ENCODE results near the gene MSI2. TPM values are rescaled to one million over a fixed set of nuclear protein-coding genes. Genes with fewer than 3 reads are reported as not detected.

MSI2 gene
- total RNA-seq, 2 experiments from 2014 or later = 113 to 114 TPM

DNA sequence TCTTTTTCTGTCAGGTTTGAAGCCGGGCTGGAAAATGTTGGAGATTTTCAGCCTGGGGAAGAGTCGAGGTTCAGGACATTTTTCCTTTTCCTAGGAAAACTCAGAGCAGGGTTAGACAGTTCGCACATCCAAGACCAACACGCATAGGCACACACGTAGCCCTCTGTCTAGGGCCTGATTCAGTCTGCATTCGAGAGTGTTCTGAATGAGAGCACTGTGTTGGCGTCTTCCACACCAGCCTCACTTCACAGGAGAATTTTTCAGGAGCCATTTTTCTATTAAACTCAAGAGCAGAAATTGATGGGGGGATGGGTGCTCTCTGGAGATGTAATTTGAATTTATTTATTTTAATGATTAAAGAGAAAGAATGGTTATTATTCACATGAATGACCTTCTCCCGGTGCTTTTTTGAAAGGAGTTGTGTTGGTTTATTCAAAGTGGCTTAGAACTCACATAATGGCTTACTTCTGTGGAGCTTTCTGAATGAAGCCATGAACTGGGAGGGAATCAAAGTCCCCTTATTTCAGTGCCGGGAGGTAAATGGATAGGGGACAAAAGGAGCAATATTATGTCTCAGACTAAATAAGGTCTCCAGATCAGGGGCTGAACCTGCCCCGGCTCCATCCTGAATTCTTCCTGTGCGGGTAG is 294.5 kb downstream of the MSI2 start:
- Mint-ChIP-seq H3K36me3 (peaks cover 2% of the 10 kb centered on the region), H3K4me1 (peaks cover 11% of the 10 kb centered on the region), H3K9me3 (no peaks in the 10 kb centered on the region), H3K4me3 (no peak overlapping the region), H3K27ac (no peak overlapping the region), H3K27me3 (no peaks in the 10 kb centered on the region)
- POLR2A ChIA-PET = no interaction called here
- ATAC-seq (ENCODE audit: low read depth) (no peak), DNase-seq (no peak)

DNA sequence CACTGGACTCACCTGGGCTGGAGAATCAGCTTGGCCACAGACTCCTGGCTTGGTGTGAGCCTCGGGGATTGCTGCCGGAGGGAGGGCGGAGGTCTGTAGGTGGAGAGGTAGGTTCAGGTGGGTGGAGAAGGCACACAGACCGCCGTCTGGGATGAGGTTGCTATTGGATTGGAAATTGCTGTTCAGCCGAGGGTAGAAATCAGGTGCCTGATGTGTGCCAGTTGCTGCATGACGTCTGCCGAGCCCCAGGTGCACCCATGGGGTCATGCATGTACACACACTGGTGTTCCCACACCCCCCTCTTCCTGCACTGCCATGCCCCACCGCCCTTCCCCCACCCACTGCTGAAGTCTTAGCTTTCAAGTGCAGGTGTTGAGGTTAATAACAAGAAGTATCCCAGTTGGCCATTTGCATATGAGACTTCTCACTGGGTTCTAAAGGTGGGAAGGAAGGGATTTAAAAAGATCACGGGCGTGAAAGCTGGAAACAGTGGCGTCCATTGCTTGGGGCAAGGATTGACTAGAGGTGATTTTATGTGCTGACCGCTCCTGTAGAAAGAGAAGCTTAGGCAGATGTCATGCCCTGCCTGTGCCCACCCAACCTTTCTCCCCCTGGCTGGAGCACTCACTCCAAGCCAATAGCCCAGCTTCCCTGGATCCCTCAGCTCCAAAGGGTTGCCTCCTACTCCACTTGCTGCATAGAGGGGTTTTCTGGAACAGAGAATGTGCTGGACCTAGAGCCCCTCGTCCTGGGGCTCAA is 295.2 kb downstream of the MSI2 start:
- Mint-ChIP-seq H3K4me3 (no peak overlapping the region), H3K27ac (no peak overlapping the region), H3K9me3 (no peaks in the 10 kb centered on the region), H3K36me3 (peaks cover 2% of the 10 kb centered on the region), H3K4me1 (peaks cover 11% of the 10 kb centered on the region), H3K27me3 (no peaks in the 10 kb centered on the region)
- POLR2A ChIA-PET = no interaction called here
- no peak for ATAC-seq (ENCODE audit: low read depth)
- DNase-seq = no peak

DNA sequence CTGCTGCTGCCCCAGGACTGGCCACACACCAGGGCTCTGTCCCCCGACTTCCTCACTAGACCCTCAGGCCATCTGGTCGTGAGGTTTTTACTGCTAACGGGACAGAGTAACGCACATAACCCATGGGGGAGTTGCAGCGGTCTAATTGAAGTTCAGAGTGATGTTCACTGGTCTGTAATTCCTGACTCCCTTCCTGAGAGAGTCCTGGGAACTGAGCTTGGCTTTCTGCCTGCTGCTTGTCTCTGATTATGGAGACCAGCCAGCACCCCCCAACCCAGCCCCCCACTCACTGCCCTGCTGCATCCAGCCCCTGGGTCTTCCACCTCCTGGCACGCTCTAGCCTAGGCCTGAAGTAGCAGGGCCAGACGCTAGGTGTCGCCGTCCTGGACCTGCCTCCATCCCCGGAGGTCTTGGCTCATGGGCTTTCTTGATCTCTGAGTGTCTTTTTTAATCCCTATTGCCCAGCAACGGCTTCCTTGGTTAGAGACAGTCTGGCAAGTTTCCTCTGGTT is 295.8 kb downstream of the MSI2 start:
- Mint-ChIP-seq H3K9me3 (no peaks in the 10 kb centered on the region), H3K4me1 (peaks cover 11% of the 10 kb centered on the region), H3K4me3 (no peak overlapping the region), H3K36me3 (peaks cover 2% of the 10 kb centered on the region), H3K27ac (no peak overlapping the region), H3K27me3 (no peaks in the 10 kb centered on the region)
- POLR2A ChIA-PET = no interaction called here
- peak; percentile 49 for DNase-seq
- peak; percentile 75 for ATAC-seq (ENCODE audit: low read depth)

DNA sequence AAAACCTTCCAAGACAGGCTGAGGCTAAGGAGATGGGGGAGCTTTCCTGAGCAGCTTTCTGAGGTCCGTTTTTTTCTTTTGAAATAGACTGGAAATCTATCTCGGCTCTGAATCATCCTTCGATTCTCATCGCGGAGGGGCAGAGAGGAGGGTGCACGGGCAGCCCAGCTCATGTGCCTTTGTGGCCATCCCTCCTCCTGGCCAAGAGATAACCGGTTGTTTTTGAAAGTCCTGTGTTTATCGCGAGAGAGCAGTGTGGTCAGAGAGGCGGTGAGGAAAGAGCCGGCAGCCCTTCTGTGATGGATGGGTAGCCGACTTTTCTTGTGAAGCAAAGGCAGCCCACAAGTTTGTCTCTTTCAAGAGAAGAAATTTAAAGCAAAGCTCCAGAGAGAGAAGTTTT is 297.2 kb downstream of the MSI2 start:
- H3K36me3 Mint-ChIP-seq = peaks cover 2% of the 10 kb centered on the region
- DNase-seq (no peak), ATAC-seq (ENCODE audit: low read depth) (no peak)
- no peak overlapping the region for H3K27ac Mint-ChIP-seq
- no peak overlapping the region for H3K4me3 Mint-ChIP-seq
- H3K4me1 Mint-ChIP-seq = peaks cover 9% of the 10 kb centered on the region
- no peaks in the 10 kb centered on the region for H3K27me3 Mint-ChIP-seq
- POLR2A ChIA-PET = interaction anchor here (0.6 kb wide), 1 partner anchor 296 kb away, joined by 3 read pairs; no protein-coding TSS in a partner anchor
- H3K9me3 Mint-ChIP-seq = no peaks in the 10 kb centered on the region

DNA sequence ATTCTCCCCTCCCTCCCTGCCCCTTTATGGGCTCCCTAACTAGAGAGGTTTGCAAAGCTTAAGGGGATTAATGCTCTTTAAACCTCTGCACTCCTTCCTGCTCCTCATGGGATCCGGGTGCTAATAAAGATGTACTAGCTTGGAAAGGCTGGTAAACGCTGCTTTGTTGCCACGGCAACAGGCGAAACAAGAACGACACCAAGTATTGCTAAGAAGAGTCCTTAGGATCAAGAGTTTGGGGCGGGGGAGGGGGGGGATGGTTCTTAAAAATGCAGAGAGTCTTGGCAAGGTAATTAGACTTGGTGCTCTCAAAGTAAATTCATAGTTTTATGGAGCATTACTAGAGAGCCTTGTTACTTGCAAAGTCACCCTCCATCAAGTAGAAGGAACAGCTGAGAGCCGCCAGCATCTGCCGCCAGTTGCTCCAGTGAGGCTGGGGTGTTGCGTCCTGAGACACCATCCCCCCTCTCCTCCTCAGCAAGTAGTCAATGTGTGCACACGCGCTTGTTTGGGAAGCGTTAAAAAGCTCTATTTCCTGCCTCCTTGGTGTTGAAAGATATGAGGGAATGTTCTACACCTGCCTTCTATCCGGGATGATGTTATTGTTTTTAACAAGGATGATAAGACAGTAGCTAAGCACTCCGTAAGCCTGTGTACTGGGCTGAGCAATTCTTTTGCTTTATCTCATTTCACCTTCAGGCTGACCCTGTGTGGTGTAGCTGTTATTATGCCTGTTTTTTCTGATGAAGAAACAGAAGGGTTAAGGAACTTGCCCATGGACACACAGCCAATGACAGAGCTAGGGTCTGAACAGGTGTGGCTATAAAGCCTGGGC is 297.9 kb downstream of the MSI2 start:
- H3K36me3 Mint-ChIP-seq = peaks cover 2% of the 10 kb centered on the region
- POLR2A ChIA-PET = interaction anchor here (0.6 kb wide), 2 partner anchors 8 to 297 kb away, joined by 3 read pairs; no protein-coding TSS in a partner anchor
- H3K9me3 Mint-ChIP-seq = no peaks in the 10 kb centered on the region
- peaks cover 9% of the 10 kb centered on the region for H3K4me1 Mint-ChIP-seq
- no peak overlapping the region for H3K4me3 Mint-ChIP-seq
- no peak overlapping the region for H3K27ac Mint-ChIP-seq
- ATAC-seq (ENCODE audit: low read depth) = no peak
- DNase-seq = no peak
- no peaks in the 10 kb centered on the region for H3K27me3 Mint-ChIP-seq

DNA sequence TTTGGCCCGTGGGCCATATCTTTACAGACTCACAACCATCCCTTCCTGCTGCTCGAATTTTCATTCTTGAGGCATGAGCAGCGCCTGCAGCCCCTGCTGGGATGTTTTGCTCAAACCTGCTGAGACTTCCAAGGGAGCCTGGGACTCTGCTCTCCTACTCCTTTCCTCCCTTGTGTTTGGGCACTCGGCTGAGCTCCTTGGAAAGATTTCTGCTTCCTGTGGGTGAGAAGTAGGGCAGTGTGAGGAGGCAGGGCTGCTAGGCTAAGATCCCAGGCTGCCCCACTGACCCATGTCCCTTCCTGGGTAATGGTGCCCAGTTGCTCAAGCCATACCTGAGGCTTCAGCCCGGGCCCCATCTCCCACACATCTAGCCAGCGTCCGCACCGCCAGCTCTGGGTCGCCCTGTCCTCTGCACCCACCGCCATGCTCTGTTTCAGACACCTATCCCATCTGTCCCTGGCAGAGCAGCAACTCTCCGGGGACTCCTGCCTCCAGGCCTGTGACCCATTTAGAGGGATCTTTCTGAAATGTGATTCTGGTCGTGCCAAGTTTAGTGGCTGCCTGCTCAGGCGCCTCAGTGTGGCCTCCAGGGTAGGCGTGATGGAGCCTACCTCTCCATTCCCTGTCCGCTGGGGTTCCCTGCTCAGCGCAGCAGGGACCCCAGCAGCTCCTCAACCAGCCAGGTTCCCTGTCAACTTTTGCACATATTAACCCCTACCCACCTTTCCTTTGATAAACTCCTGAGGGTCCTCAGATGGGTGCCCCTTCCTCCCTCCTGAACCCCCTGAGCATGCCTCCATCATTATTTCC is 298.7 kb downstream of the MSI2 start:
- DNase-seq (no peak), ATAC-seq (ENCODE audit: low read depth) (no peak)
- no peaks in the 10 kb centered on the region for H3K27me3 Mint-ChIP-seq
- H3K4me1 Mint-ChIP-seq = peaks cover 9% of the 10 kb centered on the region
- POLR2A ChIA-PET = no interaction called here
- H3K4me3 Mint-ChIP-seq = no peak overlapping the region
- H3K9me3 Mint-ChIP-seq = no peaks in the 10 kb centered on the region
- no peak overlapping the region for H3K27ac Mint-ChIP-seq
- peaks cover 3% of the 10 kb centered on the region for H3K36me3 Mint-ChIP-seq

DNA sequence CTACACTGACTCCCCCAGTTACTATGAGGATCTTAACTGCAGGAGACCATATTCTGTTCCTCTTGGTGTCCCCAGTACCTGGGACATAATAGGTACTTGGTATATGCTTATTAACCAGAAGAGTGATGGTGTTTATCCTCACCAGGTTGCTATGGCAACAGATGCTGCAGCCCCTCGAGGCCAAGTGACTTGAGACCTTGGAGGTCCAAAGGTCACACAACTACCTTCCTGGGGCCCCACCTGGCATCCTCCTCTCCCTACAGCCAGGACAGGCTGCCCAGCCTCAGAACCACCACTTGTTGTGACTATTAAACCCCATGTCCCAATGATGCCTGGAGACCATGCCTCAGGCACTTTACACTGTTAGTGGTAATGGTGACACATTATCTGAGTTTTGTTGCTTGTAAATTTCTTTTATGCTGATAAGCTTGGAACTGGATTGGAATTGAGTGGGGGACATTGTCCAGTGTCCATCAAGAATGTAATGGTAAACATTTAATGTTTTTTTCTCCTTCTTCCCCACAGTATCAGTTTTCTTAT is 299.4 kb downstream of the MSI2 start:
- DNase-seq = no peak
- Mint-ChIP-seq H3K36me3 (peaks cover 3% of the 10 kb centered on the region), H3K4me3 (no peak overlapping the region), H3K4me1 (peaks cover 11% of the 10 kb centered on the region), H3K9me3 (no peaks in the 10 kb centered on the region), H3K27me3 (no peaks in the 10 kb centered on the region), H3K27ac (no peak overlapping the region)
- POLR2A ChIA-PET = no interaction called here
- no peak for ATAC-seq (ENCODE audit: low read depth)

DNA sequence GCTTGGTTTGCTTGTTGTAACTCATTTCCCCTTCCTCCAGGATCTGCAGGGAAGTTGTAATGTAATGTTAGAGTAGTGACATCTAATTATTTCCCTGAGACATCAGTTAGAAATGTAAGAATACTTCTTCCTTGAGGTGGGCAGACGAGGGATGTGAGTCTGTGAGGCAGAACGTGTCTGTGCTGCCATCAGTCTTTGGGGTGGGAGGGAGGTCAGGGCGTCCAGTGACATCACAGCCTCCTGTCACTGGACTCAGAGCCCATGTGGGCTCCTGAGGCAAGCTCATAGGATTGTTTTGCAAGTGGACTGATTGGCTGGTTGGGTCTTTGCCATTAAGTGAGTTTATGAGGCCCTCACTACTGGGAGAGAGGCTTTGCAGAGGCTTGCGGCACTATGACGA is 300.0 kb downstream of the MSI2 start:
- Mint-ChIP-seq H3K4me3 (no peak overlapping the region), H3K27me3 (no peaks in the 10 kb centered on the region), H3K36me3 (peaks cover 3% of the 10 kb centered on the region), H3K4me1 (peaks cover 14% of the 10 kb centered on the region), H3K27ac (no peak overlapping the region), H3K9me3 (no peaks in the 10 kb centered on the region)
- ATAC-seq (ENCODE audit: low read depth) = no peak
- POLR2A ChIA-PET = no interaction called here
- DNase-seq = no peak

DNA sequence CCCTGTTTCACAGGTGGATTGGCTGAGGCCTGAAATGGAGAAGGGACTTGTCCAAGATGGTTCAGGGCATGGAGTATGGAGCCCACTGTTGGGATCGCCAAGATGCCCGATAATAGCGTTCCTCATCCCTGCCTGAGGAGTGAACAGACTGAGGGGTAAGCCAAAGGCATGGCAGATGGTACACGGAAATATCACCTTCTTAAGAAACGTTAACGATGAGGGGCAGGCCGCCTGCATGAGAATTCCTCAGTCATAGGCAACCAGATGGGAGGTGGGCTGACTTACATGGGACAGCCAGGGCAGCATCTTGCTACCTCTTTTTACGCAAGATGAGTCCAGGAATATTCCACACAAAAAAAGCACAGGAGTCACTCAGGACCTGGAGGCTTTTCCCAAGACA is 300.7 kb downstream of the MSI2 start:
- Mint-ChIP-seq H3K4me1 (peaks cover 11% of the 10 kb centered on the region), H3K9me3 (no peaks in the 10 kb centered on the region), H3K27me3 (no peaks in the 10 kb centered on the region), H3K36me3 (peaks cover 3% of the 10 kb centered on the region), H3K4me3 (no peak overlapping the region), H3K27ac (no peak overlapping the region)
- ATAC-seq (ENCODE audit: low read depth) (no peak), DNase-seq (no peak)
- POLR2A ChIA-PET = no interaction called here

DNA sequence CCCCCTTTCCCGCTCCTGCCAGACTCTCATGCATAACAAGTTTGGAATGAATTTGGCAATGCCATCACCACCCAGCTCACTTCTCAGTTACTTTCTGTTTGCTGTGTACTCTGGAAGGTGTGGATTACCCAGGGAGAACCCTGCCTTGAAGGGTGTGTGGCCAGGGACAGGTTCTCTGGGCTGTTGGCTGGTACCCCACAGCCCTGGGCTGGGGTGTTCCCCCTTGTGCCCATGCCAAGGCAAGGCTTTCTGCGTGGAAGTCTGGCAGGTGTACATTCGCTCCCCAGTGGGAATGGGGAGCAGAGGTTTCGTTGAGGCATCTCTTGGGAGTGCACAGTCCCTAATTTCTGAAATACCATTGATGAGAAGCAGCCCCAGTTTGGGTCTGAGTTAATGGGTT is 301.1 kb downstream of the MSI2 start:
- no peaks in the 10 kb centered on the region for H3K9me3 Mint-ChIP-seq
- no peak for ATAC-seq (ENCODE audit: low read depth)
- H3K4me3 Mint-ChIP-seq = no peak overlapping the region
- H3K27me3 Mint-ChIP-seq = no peaks in the 10 kb centered on the region
- no peak for DNase-seq
- peaks cover 3% of the 10 kb centered on the region for H3K36me3 Mint-ChIP-seq
- H3K27ac Mint-ChIP-seq = no peak overlapping the region
- POLR2A ChIA-PET = no interaction called here
- H3K4me1 Mint-ChIP-seq = peaks cover 11% of the 10 kb centered on the region

DNA sequence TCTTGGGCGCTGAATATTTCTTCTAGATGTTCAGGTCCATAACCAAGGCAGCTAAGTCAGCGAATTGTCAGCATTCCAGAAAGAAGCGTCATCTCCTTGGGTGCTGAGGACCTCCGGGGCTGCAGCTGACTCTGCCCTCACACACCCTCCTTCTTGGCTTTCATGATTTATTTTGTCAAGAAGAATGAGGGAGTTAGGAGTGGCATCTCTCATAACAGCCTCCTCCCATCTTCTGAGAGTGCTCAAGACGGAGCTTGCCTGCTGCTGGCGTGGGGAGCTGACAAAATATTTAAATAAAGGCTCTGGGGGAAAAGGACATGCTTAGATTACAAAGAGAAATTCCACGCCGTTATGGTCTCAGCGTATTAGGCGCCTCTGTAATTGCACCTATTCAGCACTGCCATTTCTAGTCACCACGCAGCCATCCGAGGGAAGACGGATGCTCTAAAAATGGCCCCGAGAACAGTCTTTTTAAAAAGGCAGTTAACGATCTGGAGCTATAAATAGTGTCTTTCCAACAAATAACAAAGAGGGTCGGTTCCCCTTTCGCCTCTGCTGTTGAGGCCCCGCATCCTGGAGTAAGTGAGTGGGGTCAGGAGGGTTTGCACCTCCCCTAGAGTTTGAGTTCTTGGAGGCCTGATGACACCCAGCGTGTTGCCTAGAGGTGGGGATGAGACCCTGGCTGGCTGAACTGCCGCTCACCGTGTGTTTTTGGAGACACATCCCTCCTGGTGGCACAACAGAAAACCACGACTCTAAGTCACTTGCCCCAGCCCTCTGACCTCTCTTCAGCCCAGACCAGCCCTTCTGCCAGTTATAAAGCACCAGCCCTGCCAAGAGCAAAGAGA is 301.7 kb downstream of the MSI2 start:
- H3K4me1 Mint-ChIP-seq = peaks cover 11% of the 10 kb centered on the region
- ATAC-seq (ENCODE audit: low read depth) = no peak
- no peaks in the 10 kb centered on the region for H3K27me3 Mint-ChIP-seq
- H3K4me3 Mint-ChIP-seq = no peak overlapping the region
- POLR2A ChIA-PET = no interaction called here
- no peak overlapping the region for H3K27ac Mint-ChIP-seq
- peaks cover 3% of the 10 kb centered on the region for H3K36me3 Mint-ChIP-seq
- H3K9me3 Mint-ChIP-seq = no peaks in the 10 kb centered on the region
- no peak for DNase-seq

DNA sequence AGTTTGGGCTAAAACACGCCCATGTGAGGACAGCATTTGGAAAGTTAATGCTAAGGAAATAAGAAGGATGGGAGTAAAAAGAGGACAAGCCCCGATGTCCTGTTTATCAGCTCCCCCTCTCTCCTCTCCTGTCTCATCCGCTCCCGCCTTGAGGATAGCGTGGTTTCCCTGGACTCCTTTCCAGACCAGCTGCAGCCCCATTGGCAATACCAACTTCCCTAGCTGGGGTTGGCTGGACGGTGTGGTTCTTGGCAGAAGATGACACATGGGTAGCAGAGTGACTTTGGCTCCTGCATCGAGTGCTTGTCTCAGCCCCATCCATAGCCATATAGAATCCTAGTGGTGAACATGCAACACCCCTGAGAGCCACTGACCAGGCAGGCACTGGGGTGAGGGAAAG is 302.9 kb downstream of the MSI2 start:
- ATAC-seq (ENCODE audit: low read depth) = no peak
- H3K4me1 Mint-ChIP-seq = peaks cover 9% of the 10 kb centered on the region
- H3K36me3 Mint-ChIP-seq = peaks cover 3% of the 10 kb centered on the region
- no peak overlapping the region for H3K4me3 Mint-ChIP-seq
- POLR2A ChIA-PET = no interaction called here
- DNase-seq = no peak
- no peak overlapping the region for H3K27ac Mint-ChIP-seq
- H3K9me3 Mint-ChIP-seq = no peaks in the 10 kb centered on the region
- no peaks in the 10 kb centered on the region for H3K27me3 Mint-ChIP-seq
